ENCODE data around the gene ALDOB. TPM values are rescaled to one million over a fixed set of nuclear protein-coding genes. Genes with fewer than 3 reads are reported as not detected.

ALDOB gene
- total and polyA plus RNA-seq, 2 donors (not counting 3 experiments of a cell fraction or from before 2014, with no cell fraction given) = not detected

DNA sequence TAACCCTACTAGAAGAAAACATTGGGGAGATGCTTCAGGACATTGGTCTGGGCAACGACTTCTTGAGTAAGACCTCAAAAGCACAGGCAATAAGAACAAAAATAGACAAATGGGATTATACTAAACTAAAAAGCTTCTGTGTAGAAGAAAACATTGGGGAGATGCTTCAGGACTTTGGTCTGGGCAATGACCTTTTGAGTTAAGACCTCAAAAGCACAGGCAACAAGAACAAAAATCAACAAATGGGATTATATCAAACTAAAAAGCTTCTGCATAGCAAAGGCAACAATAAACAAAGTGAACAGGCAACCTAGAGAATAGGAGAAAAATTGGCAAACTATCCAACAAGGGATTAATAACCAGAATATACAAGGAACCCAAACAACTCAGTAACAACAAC, 40.9 kb downstream of the ALDOB start:
- Histone ChIP-seq H3K27ac (ENCODE audit: insufficient read depth, low read depth, low read length) (no peak overlapping the region), H3K36me3 (ENCODE audit: control insufficient read depth in 2 of 2, extremely low read depth in 1 of 2, insufficient read depth in 2 of 2, low read length in 2 of 2) (no peaks in the 10 kb centered on the region), H3K4me3 (replicated peaks in 1 of 3; ENCODE audit: insufficient read depth in 1 of 3, low read depth in 1 of 3, low read length in 3 of 3) (no peak overlapping the region), H2AFZ (ENCODE audit: low read depth, low read length) (no peak overlapping the region), H3K9ac (replicated peaks; ENCODE audit: extremely low read depth, insufficient read depth, low read length) (no peak overlapping the region), H3K4me1 (ENCODE audit: control insufficient read depth, extremely low read depth, insufficient read depth, low read length) (peaks cover 12% of the 10 kb centered on the region), H3K4me2 (ENCODE audit: insufficient read depth, low read length) (no peak overlapping the region), H3K9me1 (replicated peaks; ENCODE audit: control insufficient read depth, extremely low read depth, insufficient read depth, low read length) (no peaks in the 10 kb centered on the region), H3K27me3 (ENCODE audit: control insufficient read depth in 2 of 2, insufficient read depth in 2 of 2, low read length in 2 of 2) (no peaks in the 10 kb centered on the region), H4K20me1 (replicated peaks; ENCODE audit: control insufficient read depth, extremely low read depth, insufficient read depth, low read length) (peaks cover 4% of the 10 kb centered on the region), H3K9me3 (replicated peaks; ENCODE audit: control insufficient read depth, insufficient read depth, low read length) (no peaks in the 10 kb centered on the region), H3K79me2 (ENCODE audit: control insufficient read depth, insufficient read depth, low read length) (peaks cover 76% of the 10 kb centered on the region)
- intact Hi-C loops (cut with micrococcal nuclease) (loop anchor here (5.0 kb wide), 1 partner anchor 792 kb away; no protein-coding TSS in a partner anchor), dilution Hi-C loops (cut with MboI; ENCODE audit: extremely low pct_ligation_motif_present, low sequenced_read_pairs) (no loop called here)
- POLR2A ChIA-PET = no interaction called here
- BruUV-seq (replicated peaks) = no TSS peak
- CTCF ChIA-PET = no interaction called here
- TF ChIP-seq MYC (IDR thresholded peaks at IDR 0.05; ENCODE audit: low read depth, low read length) (no peak), POLR2A (IDR thresholded peaks at IDR 0.05; ENCODE audit: low read depth, low read length) (no peak), POLR2AphosphoS5 (IDR thresholded peaks at IDR 0.05; ENCODE audit: insufficient read depth, low read depth, low read length) (no peak), FOS (IDR thresholded peaks at IDR 0.05; ENCODE audit: borderline replicate concordance, insufficient read depth, low read length) (no peak), JUN (IDR thresholded peaks at IDR 0.05; ENCODE audit: borderline replicate concordance, insufficient read depth, insufficient read length, low read depth) (no peak), EZH2 (IDR thresholded peaks at IDR 0.05; ENCODE audit: borderline replicate concordance, low read depth, low read length, severe bottlenecking) (no peak), GATA2 (IDR thresholded peaks at IDR 0.05; ENCODE audit: insufficient read depth, insufficient read length, low read depth, low read length) (no peak)
- TF ChIP-seq, protein P1, sequence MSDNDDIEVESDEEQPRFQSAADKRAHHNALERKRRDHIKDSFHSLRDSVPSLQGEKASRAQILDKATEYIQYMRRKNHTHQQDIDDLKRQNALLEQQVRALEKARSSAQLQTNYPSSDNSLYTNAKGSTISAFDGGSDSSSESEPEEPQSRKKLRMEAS (IDR thresholded peaks at IDR 0.05; ENCODE audit: insufficient read depth, insufficient read length) = no peak
- TF ChIP-seq, protein P2, sequence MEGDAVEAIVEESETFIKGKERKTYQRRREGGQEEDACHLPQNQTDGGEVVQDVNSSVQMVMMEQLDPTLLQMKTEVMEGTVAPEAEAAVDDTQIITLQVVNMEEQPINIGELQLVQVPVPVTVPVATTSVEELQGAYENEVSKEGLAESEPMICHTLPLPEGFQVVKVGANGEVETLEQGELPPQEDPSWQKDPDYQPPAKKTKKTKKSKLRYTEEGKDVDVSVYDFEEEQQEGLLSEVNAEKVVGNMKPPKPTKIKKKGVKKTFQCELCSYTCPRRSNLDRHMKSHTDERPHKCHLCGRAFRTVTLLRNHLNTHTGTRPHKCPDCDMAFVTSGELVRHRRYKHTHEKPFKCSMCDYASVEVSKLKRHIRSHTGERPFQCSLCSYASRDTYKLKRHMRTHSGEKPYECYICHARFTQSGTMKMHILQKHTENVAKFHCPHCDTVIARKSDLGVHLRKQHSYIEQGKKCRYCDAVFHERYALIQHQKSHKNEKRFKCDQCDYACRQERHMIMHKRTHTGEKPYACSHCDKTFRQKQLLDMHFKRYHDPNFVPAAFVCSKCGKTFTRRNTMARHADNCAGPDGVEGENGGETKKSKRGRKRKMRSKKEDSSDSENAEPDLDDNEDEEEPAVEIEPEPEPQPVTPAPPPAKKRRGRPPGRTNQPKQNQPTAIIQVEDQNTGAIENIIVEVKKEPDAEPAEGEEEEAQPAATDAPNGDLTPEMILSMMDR (IDR thresholded peaks at IDR 0.05; ENCODE audit: extremely low read depth in 1 of 2, insufficient read depth in 1 of 2, low read depth in 1 of 2, low read length in 2 of 2) = no peak
- DNase-seq (ENCODE audit: low read depth, low spot score) = no peak
- FAIRE-seq = no peak
